HepG2 (cell line): Measurements from ENCODE around the gene TNN. TPM values are rescaled to one million over a fixed set of nuclear protein-coding genes. Genes with fewer than 3 reads are reported as not detected.

Source experiments
- ATAC-seq: fragments of 200-7000 bp; cut with Tn5 transposase; 3 replicates; pipeline ENCODE4 v1.9.1; 2020; ENCODE audit warnings: mild to moderate bottlenecking, moderate library complexity
- BruUV-seq: library from RNA; stranded (reverse); fragments of 400-500 nt; replicated peaks from 2 replicates; lab custom pipeline; 2021; lab: Mats Ljungman, UMichigan
- CTCF ChIA-PET: fragments of 300-600 bp; formaldehyde crosslinking; extraction: SDS; loops from one replicate; lab custom pipeline; 2021; ENCODE audit warnings: low total read pairs, inconsistent platforms, low intra/inter-chr PET ratio; lab: Yijun Ruan, JAX
- POLR2A ChIA-PET: fragments of 350-600 bp; sonication (Branson Sonifier 250); formaldehyde crosslinking; loops from one replicate; lab custom pipeline; 2020; ENCODE audit warnings: antibody characterized with exemption, inconsistent platforms; lab: Yijun Ruan, JAX
- DNase-seq: peaks from one replicate; pipeline ENCODE4 v3.0.0-alpha.2; 2015; ENCODE audit warnings: low spot score
- FAIRE-seq: peaks from 3 replicates; lab custom pipeline; 2011; peaks lifted over from hg19 to GRCh38; lab: Jason Lieb, UNC
- H2AFZ ChIP-seq: one replicate; pipeline ENCODE4 v1.6.1; 2011; ENCODE audit warnings: low read length, inconsistent platforms
- H3K27ac ChIP-seq: fragments of 300-600 bp; 3 replicates; pipeline ENCODE4 v1.8.0; 2011; ENCODE audit warnings: mixed run types, mild to moderate bottlenecking, mixed read lengths, low read length, inconsistent platforms; ENCODE audit not compliant: insufficient read depth; ENCODE audit errors: extremely low read length
- H3K27me3 ChIP-seq, 2 experiments: fragments of 200-600 bp in 1 of 2; 2 replicates in 1 of 2; 3 replicates in 1 of 2; pipeline versions ENCODE4 v1.6.0 to v1.8.0; 2011; ENCODE audit warnings: low read length in 2 of 2, mild to moderate bottlenecking in 2 of 2, moderate library complexity in 2 of 2, inconsistent platforms in 1 of 2; ENCODE audit not compliant: insufficient read depth in 2 of 2, control insufficient read depth in 1 of 2
- H3K36me3 ChIP-seq, 2 experiments: fragments of 200-600 bp in 1 of 2; replicated peaks in 1 of 2; 2 replicates in 1 of 2; 3 replicates in 1 of 2; pipeline versions ENCODE4 v1.5.1 to v1.8.0; 2011; ENCODE audit warnings: low read length in 2 of 2, inconsistent platforms in 1 of 2; ENCODE audit not compliant: insufficient read depth in 2 of 2, control insufficient read depth in 1 of 2
- H3K4me1 ChIP-seq: 2 replicates; pipeline ENCODE4 v1.5.1; 2012; ENCODE audit warnings: low read length, inconsistent platforms; ENCODE audit not compliant: insufficient read depth
- H3K4me2 ChIP-seq: 2 replicates; pipeline ENCODE4 v1.6.0; 2011; ENCODE audit warnings: low read depth, low read length, inconsistent platforms
- H3K4me3 ChIP-seq, 3 experiments: fragments of 200-600 bp in 1 of 3; sonication (generic), shearing (Covaris generic) in 1 of 3; replicated peaks in 1 of 3; 2 replicates each; pipeline ENCODE4 v1.5.1; 2011 to 2016; ENCODE audit warnings: low read length in 3 of 3, inconsistent platforms in 2 of 3, low read depth in 2 of 3, mild to moderate bottlenecking in 2 of 3, control low read depth in 1 of 3, mixed read lengths in 1 of 3; ENCODE audit not compliant: insufficient read depth in 1 of 3
- H3K79me2 ChIP-seq: one replicate; pipeline ENCODE4 v1.6.1; 2011; ENCODE audit warnings: low read length, inconsistent platforms; ENCODE audit not compliant: insufficient read depth
- H3K9ac ChIP-seq: 2 replicates; pipeline ENCODE4 v1.6.0; 2011; ENCODE audit warnings: mild to moderate bottlenecking, low read depth, low read length, inconsistent platforms; ENCODE audit not compliant: insufficient read depth
- H3K9me3 ChIP-seq: 2 replicates; pipeline ENCODE4 v1.5.1; 2012; ENCODE audit warnings: mild to moderate bottlenecking, low read length
- H4K20me1 ChIP-seq: 2 replicates; pipeline ENCODE4 v1.6.0; 2011; ENCODE audit warnings: inconsistent platforms, mild to moderate bottlenecking, low read length, moderate library complexity; ENCODE audit not compliant: insufficient read depth
- ADNP ChIP-seq: sonication (generic); formaldehyde crosslinking; IDR thresholded peaks from 2 replicates; pipeline ENCODE4 v1.4.0; 2020; ENCODE audit warnings: missing genetic modification reagents
- AKAP8 ChIP-seq: sonication (generic); formaldehyde crosslinking; IDR thresholded peaks from 2 replicates; pipeline ENCODE4 v1.5.1; 2020; ENCODE audit warnings: mild to moderate bottlenecking, missing genetic modification reagents
- ARNTL ChIP-seq: sonication (generic); formaldehyde crosslinking; IDR thresholded peaks from 2 replicates; pipeline ENCODE4 v1.4.0; 2020; ENCODE audit warnings: mild to moderate bottlenecking, missing genetic modification reagents
- ELF1 ChIP-seq: sonication (generic); formaldehyde crosslinking; IDR thresholded peaks from 2 replicates; pipeline ENCODE4 v1.4.0; 2020; ENCODE audit warnings: missing genetic modification reagents
- GABPA ChIP-seq, 2 experiments: IDR thresholded peaks; 2 replicates each; pipeline ENCODE4 v1.6.1; 2011 to 2016; ENCODE audit warnings: low read depth in 2 of 2, low read length in 1 of 2, missing biosample characterization in 1 of 2, missing genetic modification characterization in 1 of 2
- IRX3 ChIP-seq: sonication (generic); formaldehyde crosslinking; IDR thresholded peaks from 2 replicates; pipeline ENCODE4 v1.8.1; 2023; ENCODE audit warnings: mild to moderate bottlenecking, low read depth, missing genetic modification reagents, borderline replicate concordance
- MXI1 ChIP-seq: IDR thresholded peaks from 3 replicates; pipeline ENCODE4 v1.6.1; 2012; ENCODE audit warnings: low read depth, low read length, inconsistent platforms, borderline replicate concordance
- NCOA1 ChIP-seq: sonication (generic); formaldehyde crosslinking; IDR thresholded peaks from 2 replicates; pipeline ENCODE4 v1.9.0; 2021; ENCODE audit warnings: missing genetic modification reagents
- RXRB ChIP-seq: IDR thresholded peaks from 2 replicates; pipeline ENCODE4 v1.6.1; 2016; ENCODE audit warnings: borderline replicate concordance, missing genetic modification reagents, missing compliant biosample characterization
- SIN3A ChIP-seq: IDR thresholded peaks from 2 replicates; pipeline ENCODE4 v1.6.1; 2011; ENCODE audit warnings: low read depth, mild to moderate bottlenecking, control low read depth, low read length, borderline replicate concordance
- U2AF2 ChIP-seq: fragments of 200-400 bp; formaldehyde crosslinking; IDR thresholded peaks from 2 replicates; pipeline ENCODE4 v1.6.1; 2017; ENCODE audit warnings: low read depth, mild to moderate bottlenecking, low read length
- XBP1 ChIP-seq: sonication (generic); formaldehyde crosslinking; IDR thresholded peaks from 2 replicates; pipeline ENCODE4 v1.5.0; 2020; ENCODE audit warnings: missing genetic modification reagents
- ZFP90 ChIP-seq: sonication (generic); formaldehyde crosslinking; IDR thresholded peaks from 2 replicates; pipeline ENCODE4 v1.8.0; 2022; ENCODE audit warnings: missing genetic modification reagents, mild to moderate bottlenecking, inconsistent platforms, borderline replicate concordance
- ZNF337 ChIP-seq: sonication (generic); formaldehyde crosslinking; IDR thresholded peaks from 2 replicates; pipeline ENCODE4 v1.5.1; 2020; ENCODE audit warnings: missing genetic modification reagents, low read depth, mild to moderate bottlenecking, borderline replicate concordance
- ZNF543 ChIP-seq: sonication (generic); formaldehyde crosslinking; IDR thresholded peaks from 2 replicates; pipeline ENCODE4 v1.4.0; 2020; ENCODE audit warnings: mild to moderate bottlenecking, missing genetic modification reagents
- ZNF547 ChIP-seq: sonication (generic); formaldehyde crosslinking; IDR thresholded peaks from 2 replicates; pipeline ENCODE4 v1.5.1; 2020; ENCODE audit warnings: mild to moderate bottlenecking, missing genetic modification reagents
- ZNF616 ChIP-seq: sonication (generic); formaldehyde crosslinking; IDR thresholded peaks from 2 replicates; pipeline ENCODE4 v1.5.0; 2020; ENCODE audit warnings: low read depth, mild to moderate bottlenecking, missing genetic modification reagents
- ZNF777 ChIP-seq: sonication (generic); formaldehyde crosslinking; IDR thresholded peaks from 2 replicates; pipeline ENCODE4 v1.4.0; 2020; ENCODE audit warnings: missing genetic modification reagents
- ZNF83 ChIP-seq: sonication (generic); formaldehyde crosslinking; IDR thresholded peaks from 2 replicates; pipeline ENCODE4 v1.4.0; 2020; ENCODE audit warnings: missing genetic modification reagents, mild to moderate bottlenecking, borderline replicate concordance
- WGBS: methylation state at CpG from one replicate; pipeline ENCODE4 v1.1.6; 2017; ENCODE audit warnings: low lambda C conversion rate; 5-methylcytosine and 5-hydroxymethylcytosine counted together
- in situ Hi-C: cut with HindIII; loops from 2 replicates; pipeline ENCODE4 v1.10.0; 2017; ENCODE audit warnings: low pct_unique_long_range_greater_than_20kb; ENCODE audit not compliant: extremely low pct_ligation_motif_present
- intact Hi-C: fragments of 100-400 bp; cut with micrococcal nuclease; formaldehyde crosslinking; loops from one replicate; pipeline ENCODE4 v1.10.0; 2022; ENCODE audit not compliant: unreplicated experiment
- polyA plus RNA-seq, 8 experiments: library from polyadenylated mRNA; depleted of rRNA in 3 of 8; stranded (reverse) in 7 of 8; unstranded in 1 of 8; fragments of >200 nt; fragmentation: Illumina TruSeq in 4 of 8; extraction: Trizol in 4 of 8; gene quantifications; 2 replicates each; pipeline versions ENCODE4 v1.2.1 to v1.2.3, GENCODE V29; 2011 to 2016; ENCODE audit warnings: low read depth in 4 of 8, missing spikeins in 1 of 8, mixed read lengths in 1 of 8; ENCODE audit not compliant: insufficient read depth in 1 of 8
- total RNA-seq, 5 experiments: library from RNA; depleted of rRNA; stranded (reverse); fragments of >200 nt; fragmentation: Illumina TruSeq; extraction: Trizol; gene quantifications; 2 replicates each; pipeline ENCODE4 v1.2.3, GENCODE V29; 2016; ENCODE audit warnings: low read depth in 1 of 5
- TF ChIP-seq, protein P1 (sequence below): sonication (generic); formaldehyde crosslinking; IDR thresholded peaks from 2 replicates; pipeline ENCODE4 v1.8.1; 2023; ENCODE audit warnings: mild to moderate bottlenecking, missing genetic modification reagents, borderline replicate concordance
- TF ChIP-seq, protein P2 (sequence below): sonication (generic); formaldehyde crosslinking; IDR thresholded peaks from 2 replicates; pipeline ENCODE4 v1.5.0; 2020; ENCODE audit warnings: mild to moderate bottlenecking, low read depth, missing genetic modification reagents, borderline replicate concordance

TNN gene
- total and polyA plus RNA-seq, 2 of the 13 experiments (the other 11 are each of a cell fraction or from before 2014, with no cell fraction given), result not detected

DNA sequence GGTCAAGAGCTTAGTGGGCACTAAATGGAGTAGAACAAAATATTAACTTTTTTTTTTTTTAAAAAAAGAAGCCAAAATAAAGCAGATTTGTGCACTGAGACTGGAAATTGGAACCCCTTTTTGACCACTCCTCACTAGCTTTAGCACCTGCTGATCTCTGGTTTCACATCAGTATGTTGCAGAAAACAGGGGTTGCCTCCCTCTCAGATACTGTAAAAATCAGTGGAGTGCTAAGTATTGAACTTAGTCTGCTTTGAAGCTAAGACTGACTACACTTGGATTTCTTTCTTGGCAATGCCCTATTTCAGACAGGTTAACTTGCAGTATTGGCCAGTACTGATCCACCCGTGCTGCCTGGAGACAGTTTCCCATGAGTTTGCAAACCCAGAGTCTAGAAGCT lies 127.6 kb downstream of the TNN start:
- no peak for TF ChIP-seq ZFP90 (CRISPR knock-in tag)
- TF ChIP-seq NCOA1, result no peak
- TF ChIP-seq AKAP8, result no peak
- TF ChIP-seq U2AF2, result no peak
- no peak for TF ChIP-seq ZNF543 (CRISPR knock-in tag)
- no peak for TF ChIP-seq XBP1 (CRISPR knock-in tag)
- TF ChIP-seq SIN3A, result no peak
- DNase-seq (no peak), FAIRE-seq (no peak), ATAC-seq (no peak)
- ChIA-PET POLR2A (no interaction called here), CTCF (no interaction called here)
- H2AFZ ChIP-seq, result no peak overlapping the region
- H3K36me3 ChIP-seq, result no peaks in the 10 kb centered on the region
- 0% methylated on average over 1 of the region's 1 CpG for WGBS
- no peak overlapping the region for H3K4me2 ChIP-seq
- H3K9me3 ChIP-seq, result no peaks in the 10 kb centered on the region
- no TSS peak for BruUV-seq
- H3K79me2 ChIP-seq, result no peaks in the 10 kb centered on the region
- H3K27me3 ChIP-seq, result peaks cover 0 to 9% of the 10 kb centered on the region in 2 experiments; a peak in 2 of 5 replicates
- intact Hi-C loops, result no loop called here
- no peak overlapping the region for H3K4me3 ChIP-seq
- no peak overlapping the region for H3K9ac ChIP-seq
- H3K4me1 ChIP-seq, result peaks cover 21% of the 10 kb centered on the region
- in situ Hi-C loops, result no loop called here
- no peaks in the 10 kb centered on the region for H4K20me1 ChIP-seq
- H3K27ac ChIP-seq, result no peak overlapping the region

DNA sequence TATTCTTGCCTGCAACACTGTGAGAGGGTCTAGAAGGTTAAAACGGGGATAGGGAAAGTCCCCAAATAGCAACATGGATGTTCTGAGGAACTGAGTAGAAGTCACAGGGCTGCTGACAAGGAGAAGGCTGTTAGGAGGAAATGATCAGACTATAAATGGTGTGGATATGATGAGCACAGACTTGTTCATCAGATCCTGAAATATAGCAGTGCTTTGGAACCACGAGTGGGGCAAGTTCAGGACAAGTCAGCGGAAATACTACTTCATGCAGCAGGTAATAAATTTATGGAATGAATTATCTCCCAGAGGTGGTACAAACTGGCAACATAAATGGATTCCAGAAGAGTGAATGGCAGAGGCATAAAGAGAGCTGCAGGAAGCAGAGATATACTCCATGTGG lies 128.2 kb downstream of the TNN start:
- Histone ChIP-seq H2AFZ (no peak overlapping the region), H4K20me1 (no peaks in the 10 kb centered on the region), H3K36me3 (no peaks in the 10 kb centered on the region), H3K4me1 (peaks cover 21% of the 10 kb centered on the region), H3K9ac (no peak overlapping the region), H3K27ac (no peak overlapping the region), H3K4me3 (no peak overlapping the region), H3K27me3 (peaks cover 0 to 9% of the 10 kb centered on the region in 2 experiments; a peak in 2 of 5 replicates), H3K79me2 (no peaks in the 10 kb centered on the region), H3K9me3 (no peaks in the 10 kb centered on the region), H3K4me2 (no peak overlapping the region)
- ChIA-PET CTCF (no interaction called here), POLR2A (no interaction called here)
- intact Hi-C loops (no loop called here), in situ Hi-C loops (no loop called here)
- 2% methylated on average over 3 of the region's 3 CpGs for WGBS
- ATAC-seq, result no peak
- no peak for DNase-seq
- BruUV-seq, result no TSS peak
- no peak for FAIRE-seq
- TF ChIP-seq ZNF337, result no peak
- TF ChIP-seq ZNF777, result no peak
- no peak for TF ChIP-seq IRX3 (CRISPR knock-in tag)
- no peak for TF ChIP-seq GABPA (IDR thresholded peaks at IDR 0.05; ENCODE audit: low read depth, low read length)
- no peak for TF ChIP-seq GABPA (CRISPR knock-in tag; IDR thresholded peaks at IDR 0.05; ENCODE audit: low read depth)
- no peak for TF ChIP-seq RXRB (CRISPR knock-in tag)
- TF ChIP-seq MXI1, result no peak
- no peak for TF ChIP-seq ZNF616
- TF ChIP-seq, protein P1, sequence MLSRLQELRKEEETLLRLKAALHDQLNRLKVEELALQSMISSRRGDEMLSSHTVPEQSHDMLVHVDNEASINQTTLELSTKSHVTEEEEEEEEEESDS, result no peak
- no peak for TF ChIP-seq ZNF83 (CRISPR knock-in tag)
- TF ChIP-seq ARNTL (CRISPR knock-in tag), result no peak
- TF ChIP-seq ELF1 (CRISPR knock-in tag), result no peak
- TF ChIP-seq, protein P2, sequence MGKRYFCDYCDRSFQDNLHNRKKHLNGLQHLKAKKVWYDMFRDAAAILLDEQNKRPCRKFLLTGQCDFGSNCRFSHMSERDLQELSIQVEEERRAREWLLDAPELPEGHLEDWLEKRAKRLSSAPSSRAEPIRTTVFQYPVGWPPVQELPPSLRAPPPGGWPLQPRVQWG (CRISPR knock-in tag), result no peak
- no peak for TF ChIP-seq ZNF547 (CRISPR knock-in tag)
- no peak for TF ChIP-seq ADNP (CRISPR knock-in tag)
